ENCODE data around the gene ATP5PB.

Gene ATP5PB, protein sequence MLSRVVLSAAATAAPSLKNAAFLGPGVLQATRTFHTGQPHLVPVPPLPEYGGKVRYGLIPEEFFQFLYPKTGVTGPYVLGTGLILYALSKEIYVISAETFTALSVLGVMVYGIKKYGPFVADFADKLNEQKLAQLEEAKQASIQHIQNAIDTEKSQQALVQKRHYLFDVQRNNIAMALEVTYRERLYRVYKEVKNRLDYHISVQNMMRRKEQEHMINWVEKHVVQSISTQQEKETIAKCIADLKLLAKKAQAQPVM

DNA sequence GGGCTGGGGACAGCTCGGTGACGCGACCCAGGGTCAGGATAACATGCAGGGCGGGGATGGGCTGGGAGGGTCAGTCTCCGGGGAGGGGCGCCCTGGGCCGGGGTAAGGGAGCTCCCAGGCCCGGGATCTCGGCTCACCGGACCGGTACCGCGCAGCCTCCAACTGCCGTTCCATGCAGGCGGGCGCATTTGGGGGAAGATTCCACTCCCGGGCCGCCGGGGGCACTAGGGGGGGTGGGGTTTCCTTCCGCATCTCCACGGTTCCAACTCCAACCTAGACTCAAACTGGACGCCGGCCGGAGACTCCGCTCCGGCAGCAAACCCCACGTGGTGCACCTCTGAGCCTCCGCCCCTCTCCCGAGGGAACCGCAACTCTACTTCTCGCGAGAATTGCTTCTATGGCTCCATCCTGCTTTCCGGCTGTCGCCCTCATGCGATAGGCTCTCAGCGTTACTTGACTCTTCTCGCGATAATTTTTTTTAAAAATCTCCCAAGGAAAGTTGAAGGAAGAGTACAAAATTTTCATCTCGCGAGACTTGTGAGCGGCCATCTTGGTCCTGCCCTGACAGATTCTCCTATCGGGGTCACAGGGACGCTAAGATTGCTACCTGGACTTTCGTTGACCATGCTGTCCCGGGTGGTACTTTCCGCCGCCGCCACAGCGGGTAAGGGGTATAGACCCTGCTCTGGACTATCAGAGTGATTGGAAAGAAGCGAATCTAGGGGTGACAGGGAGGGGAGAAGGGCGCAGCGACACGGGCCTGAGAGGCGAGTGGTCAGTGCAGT is at the start of gene ATP5PB, which contains the start of gene WDR77:
ATP5PB (plus strand) TSS at position 547 of the 785 bp plus-strand sequence; CDS start at position 625, 78 bp downstream.
WDR77 (minus strand) TSS at position 339 of the 785 bp plus-strand sequence; CDS start at position 252, 87 bp downstream.
- peak; percentile 100 for DNase-seq (ENCODE audit: low spot score)

DNA sequence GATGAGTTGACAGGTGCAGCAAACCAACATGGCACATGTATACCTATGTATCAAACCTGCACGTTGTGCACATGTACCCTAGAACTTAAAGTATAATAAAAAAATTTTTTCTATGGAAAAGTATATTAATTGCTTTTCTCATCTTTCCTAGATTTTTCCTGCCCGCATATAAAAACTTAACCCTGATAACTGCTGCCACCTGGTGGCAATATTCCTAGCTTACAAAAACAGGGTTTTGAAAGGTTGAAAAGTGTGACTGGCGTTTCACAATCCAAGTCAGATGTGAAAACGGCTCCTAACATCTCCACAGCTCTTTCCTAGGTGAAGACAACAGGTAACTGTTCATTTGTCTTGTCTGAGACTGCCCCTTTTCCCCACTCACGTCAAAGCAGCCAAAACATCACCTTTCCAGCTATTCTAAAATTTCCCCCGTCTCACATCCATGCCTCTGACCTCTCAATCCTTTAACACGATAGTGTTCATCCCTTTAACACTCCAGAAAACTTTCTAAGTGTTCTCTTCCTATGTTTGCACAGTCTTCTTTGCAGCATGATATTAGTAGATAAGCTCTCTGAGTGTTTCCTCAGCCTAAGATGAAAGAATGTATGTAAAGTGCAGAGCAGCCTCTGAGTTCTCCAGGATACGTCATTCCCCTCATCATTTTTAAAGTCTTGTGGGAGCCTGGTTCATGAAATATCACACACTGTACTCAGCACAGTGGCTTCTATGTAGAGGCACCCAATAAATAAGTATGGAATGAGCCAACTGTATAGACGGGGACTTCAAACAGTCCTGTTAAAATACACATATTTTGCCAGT is 49.3 kb upstream of the ATP5PB start:
- DNase-seq (ENCODE audit: low spot score), result peak; percentile 49

DNA sequence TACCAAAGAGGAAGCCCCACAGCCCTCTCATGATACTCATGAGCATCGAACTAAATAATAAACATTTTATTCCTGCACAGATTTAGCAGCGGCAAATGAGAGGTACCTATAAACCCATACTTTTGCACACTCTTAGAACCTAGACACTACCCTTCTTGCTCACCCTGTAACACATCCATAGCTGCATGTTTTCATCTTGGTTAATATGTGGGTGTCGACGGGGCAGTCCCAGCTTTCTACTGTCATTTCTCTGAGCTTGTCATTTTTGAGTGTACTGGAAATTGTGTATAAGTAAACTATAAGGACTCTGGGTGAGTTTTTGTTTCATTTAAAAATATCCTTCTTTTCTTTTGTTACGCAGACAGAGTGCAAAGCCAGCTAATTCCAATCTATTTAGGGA is 47.2 kb upstream of the ATP5PB start:
- no peak for DNase-seq (ENCODE audit: low spot score)

DNA sequence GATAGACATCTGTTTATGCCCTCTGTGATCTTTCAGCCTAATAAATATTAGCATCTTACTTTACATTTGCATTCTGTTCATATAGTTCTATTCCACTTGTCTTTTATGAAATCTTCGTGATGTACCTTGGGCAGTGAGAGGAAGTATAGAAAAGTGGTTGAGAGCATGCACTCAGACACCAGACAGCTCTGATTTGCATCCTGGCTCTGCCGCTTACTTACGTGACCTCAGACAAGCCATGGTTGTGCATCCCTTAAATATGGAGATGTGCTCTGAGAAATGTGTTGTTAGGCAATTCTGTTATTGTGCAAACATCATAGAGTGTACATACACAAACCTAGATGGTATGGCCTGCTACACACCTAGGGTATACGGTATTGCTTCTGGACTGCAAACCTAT is 44.7 kb upstream of the ATP5PB start:
- DNase-seq (ENCODE audit: low spot score), result no peak

DNA sequence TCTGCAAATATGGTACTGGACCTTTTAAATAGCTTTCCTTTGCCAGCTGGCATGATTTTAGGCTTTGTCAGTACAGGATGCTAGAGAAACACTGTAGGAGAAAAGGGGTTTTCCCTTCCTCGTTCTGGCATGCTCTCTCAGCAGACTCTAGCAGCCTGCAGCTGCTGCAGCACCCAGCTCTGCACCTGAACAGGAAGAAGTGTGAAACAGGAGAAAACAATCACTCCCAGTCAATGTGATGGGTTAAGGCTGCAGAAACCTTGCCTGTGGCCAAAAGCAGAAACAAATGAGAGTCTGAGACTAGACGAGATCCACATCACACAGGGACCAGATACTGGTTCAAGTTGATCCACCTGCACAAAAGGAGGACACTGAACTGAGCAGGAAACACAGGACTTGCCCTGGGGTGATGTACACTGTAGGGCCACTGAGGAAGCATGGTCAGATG is 42.9 kb upstream of the ATP5PB start:
- no peak for DNase-seq (ENCODE audit: low spot score)

DNA sequence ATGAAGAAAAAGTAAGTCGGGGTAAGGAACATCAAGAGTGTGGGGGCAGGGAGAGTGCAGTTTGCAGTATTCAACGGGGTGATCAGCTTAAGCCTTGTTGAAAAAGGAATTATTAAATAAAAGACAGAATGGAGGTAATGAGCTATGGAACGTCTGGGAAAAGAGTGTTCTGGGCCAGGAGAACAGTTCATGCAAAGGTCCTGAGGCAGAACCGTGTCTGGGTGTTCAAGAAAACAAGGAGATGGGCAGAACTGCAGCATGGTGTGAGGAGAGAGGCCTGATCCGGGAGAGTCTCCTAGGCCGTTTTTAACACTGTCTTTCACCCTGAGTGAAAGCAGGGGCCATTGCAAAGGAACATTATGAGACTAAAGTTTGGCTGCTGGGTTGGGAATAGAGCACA is 42.0 kb upstream of the ATP5PB start:
- DNase-seq (ENCODE audit: low spot score), result no peak

DNA sequence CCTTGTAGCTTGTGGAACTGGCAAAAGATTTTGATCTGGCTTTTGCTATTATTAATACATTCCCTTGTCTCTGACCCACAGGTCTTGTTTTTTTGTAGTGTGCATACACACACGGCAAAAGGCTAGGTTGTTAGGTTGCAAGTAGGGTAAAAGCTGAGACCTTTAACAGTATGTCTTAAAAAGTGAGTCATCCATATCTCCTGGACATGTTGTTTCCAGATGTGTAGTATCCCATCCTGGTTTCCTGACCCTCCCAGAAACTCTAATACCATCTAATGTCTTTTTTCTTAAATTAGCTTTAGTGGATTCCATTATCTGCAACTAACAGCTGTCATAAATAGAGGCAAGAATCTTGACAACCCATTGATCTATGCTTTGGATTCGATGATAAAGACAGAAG is 36.4 kb upstream of the ATP5PB start:
- no peak for DNase-seq (ENCODE audit: low spot score)

DNA sequence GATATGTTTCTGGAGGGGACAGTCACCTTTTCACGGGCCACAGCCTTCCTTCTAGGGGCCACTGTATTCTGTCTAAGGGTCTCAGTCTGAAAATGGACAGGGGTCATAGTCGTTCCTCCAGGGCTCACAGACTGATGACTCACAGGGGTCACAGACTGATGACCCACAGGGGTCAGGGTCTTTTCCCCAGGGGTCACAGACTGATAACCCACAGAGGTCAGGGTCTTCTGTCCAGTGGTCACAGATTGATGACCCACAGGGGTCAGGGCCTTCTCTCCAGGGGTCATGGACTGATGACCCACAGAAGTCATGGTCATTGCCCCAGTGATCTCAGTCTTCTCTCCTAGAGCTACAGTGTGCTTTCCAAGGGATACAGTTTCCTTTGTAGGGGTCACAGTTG is 34.5 kb upstream of the ATP5PB start:
- DNase-seq (ENCODE audit: low spot score), result no peak

DNA sequence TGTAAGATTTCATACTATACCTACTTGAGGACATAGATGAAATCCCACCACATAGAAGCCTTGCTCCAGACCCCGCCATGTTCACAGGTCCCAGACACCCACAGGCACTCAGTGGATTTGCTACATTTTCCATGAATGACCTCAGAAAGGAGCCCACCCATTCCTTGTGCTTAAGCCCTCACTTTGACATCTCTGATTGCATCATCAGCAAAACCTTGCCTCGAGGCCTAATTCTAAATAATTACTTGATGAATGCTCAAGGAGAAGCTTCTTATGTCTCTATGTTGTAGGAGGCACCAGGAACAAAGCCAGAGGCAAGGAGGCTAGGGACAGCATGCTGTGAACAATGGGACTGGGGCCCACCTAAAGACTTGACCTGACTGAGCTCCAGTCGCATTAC is 33.8 kb upstream of the ATP5PB start:
- no peak for DNase-seq (ENCODE audit: low spot score)

DNA sequence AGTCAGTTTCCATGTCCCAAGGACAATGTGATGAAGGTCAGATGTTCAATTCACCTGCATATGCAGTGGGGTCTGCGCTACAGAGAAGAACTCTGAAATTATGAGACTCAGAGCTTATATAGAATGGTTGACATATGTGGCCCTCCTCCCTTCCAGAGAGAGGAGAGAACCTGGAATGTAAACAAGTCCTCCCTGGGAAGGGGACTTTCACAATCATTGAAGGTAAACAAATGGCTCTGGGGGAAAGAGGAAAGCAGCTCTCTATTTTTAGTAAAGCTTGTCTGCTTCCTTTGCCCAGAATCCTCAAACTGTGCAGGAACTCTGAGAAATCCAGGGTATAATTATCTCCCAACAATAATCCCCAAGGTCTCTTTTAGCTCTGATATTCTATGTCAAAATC is 31.5 kb upstream of the ATP5PB start:
- DNase-seq (ENCODE audit: low spot score), result no peak

DNA sequence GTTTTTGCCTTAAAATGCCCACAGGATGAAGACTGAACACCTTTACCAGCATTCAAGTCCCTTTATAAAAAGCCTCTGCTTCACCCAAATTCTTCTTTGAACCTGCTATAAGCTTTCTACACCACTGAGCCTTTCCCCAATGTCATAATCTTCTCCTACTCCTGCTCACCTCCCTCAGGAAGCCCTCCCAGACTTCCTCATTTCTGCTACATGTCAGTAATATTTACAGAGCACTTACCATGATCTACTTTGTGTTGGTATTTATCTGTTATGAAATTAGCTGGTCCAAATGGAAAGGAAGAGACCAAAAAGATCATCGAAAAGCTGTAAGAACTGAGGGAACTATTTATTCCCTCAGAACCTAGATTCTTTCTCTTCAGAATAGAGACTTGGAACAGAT is 30.2 kb upstream of the ATP5PB start:
- no peak for DNase-seq (ENCODE audit: low spot score)

DNA sequence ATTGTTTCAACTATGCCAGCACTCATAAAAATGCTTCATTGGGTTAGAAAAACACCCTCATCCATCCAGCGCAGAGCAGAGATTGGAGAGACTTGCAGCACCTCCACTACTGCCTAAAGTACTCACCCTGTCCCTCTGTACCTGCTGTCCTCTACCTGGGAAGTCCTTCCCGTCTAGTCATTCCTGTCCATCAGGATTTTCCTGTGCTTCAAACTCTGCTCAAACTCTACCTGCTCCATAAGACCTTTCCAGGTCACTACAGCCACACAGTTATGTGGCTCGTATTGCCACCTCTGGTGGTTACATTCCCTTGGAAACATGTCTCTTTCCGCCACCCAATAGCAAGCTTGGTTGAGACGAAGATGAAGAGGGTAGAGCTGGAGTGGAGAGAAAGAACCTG is 28.9 kb upstream of the ATP5PB start:
- DNase-seq (ENCODE audit: low spot score), result no peak

DNA sequence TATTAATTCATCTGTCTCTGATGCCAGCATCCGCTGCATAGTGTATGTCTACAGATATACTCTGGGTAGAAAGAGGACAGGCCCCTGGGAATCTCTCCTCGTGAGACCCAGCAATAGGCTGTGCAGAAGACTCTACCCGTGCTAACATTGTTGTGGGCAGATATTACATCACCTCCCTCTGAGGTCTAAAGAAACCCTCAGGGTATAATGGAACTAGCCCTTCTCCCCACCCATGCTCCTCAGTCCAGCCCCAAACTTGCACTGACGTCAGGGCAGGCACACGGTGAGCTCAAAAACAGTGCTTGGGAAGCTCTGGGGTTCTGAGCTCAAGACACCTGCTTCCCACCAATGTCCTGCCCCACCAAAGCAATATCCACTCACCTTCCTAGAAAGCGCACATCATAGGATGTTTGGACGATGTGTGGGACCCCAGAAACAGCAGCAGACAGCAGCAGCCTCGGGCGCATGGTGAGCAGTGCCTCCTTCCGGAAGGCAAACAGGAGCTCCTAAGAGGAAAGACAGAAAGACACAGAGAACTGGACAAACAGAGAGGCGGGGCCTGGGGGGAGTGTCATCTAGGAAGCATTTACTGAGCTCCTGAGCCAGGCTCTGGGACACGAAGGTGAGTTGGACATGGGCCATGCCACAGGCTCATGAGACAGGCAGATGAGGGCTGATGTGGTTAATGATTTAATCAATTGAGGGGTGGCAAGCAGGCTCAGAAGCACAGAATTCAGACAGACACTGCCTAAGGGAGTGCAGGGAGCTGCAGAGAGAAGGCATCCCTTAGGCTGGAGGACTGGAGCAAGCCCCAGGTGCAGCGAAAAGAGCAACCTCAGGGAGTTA is 26.5 kb upstream of the ATP5PB start:
- DNase-seq (ENCODE audit: low spot score), result no peak

DNA sequence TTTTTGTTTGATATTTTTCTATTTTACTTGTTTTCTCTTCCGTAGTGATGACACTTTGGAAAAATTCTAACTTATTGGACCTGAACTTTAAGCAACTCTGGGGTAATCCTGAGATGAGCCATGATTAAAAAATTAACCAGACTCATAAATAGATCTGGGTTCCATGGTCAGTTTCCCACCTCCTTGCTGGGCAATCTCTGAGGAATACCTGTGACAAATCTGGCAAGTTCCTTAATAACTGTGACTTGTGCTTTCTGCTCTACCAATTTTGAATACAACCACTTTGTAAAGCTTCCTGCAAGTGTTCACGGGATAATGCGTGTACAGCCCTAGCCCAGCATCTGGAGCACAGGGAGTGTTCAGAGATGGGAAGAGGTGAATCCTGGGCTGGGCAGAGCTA is 25.0 kb upstream of the ATP5PB start:
- no peak for DNase-seq (ENCODE audit: low spot score)

DNA sequence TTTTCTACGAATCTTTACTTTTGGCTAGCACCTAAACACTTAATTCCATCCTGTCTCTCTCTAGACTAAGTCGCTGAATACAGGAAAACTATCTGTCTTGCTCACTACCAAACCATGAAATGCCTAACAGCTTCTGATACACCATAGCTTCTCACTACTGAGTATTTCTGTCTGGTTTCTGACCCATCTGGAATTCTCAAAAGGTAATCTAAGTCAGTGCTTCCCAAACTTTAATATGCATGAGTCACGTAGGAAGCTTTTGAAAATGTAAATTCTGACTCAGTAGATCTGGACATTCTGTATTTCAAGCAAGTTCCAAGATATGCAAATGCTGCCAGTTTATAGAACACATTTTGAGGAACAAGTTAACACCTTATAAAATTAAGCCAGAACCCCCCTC is 12.5 kb upstream of the ATP5PB start:
- DNase-seq (ENCODE audit: low spot score), result no peak

DNA sequence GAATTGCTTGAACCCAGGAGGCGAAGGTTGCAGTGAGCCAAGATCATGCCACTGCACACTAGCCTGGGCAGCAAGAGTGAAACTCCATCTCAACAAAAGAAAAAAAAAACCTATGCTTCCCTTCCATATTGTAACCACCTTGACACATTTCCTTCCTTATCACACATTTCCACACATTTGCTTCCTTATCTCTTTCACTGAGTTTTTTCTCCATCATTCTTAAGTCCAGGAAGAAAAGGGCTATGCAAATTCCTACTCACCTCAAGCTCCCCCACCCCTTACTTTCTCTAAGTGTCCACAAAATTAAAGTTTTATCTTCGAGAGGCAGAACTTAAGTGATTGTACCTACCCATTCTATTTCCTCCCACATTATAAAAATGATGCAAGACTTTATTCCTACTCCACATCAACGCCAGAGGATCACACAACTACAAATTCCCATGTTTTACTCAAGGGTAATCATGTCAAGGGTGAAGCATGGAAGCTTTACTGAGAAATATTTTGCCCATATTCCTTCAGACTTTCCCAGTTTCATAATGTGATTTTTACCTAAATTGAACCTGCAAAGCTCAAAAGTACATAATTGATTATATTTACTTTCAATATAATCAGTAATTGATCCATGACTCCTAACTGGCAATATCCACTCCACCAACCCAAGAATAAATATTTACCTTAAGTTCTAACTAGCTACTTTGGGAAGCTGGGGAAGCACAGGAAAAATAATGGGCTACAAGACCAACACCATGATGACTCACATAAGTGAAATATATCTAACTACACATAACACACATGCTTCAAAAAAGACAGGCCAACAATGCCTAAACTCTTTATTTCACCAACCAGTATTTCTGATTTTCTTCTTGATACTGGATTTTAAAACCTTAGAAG is 9.6 kb upstream of the ATP5PB start:
- DNase-seq (ENCODE audit: low spot score), result no peak

DNA sequence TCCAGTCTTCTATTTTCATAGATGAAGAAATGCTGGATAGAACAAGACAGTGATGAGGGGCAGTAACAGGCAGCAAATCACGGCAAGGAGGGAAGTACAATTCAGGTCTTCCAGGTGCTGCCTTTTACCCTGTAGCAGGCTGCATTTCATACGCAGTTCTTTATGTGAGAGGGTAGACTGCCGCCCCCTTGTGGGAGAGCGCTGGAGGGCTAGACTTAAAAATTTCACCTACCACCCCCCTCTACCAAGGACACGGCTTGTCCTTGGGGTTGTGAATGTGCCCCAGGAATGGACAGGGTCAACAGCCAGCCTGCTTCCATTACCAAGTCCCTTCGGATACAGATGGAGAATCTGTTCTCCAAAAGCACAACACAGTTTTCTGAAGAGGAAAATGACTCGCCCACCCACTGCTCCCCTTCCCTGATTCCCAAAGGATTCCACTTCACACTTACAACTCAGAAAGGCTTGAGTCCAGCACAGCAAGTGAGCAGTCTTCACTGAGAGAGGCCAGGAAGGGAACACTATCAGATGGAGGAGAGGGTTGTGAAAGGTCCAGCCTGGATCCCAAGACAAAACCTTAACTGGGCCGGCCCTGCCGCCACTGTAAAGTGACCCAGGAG is 7.6 kb upstream of the ATP5PB start:
- DNase-seq (ENCODE audit: low spot score), result no peak

DNA sequence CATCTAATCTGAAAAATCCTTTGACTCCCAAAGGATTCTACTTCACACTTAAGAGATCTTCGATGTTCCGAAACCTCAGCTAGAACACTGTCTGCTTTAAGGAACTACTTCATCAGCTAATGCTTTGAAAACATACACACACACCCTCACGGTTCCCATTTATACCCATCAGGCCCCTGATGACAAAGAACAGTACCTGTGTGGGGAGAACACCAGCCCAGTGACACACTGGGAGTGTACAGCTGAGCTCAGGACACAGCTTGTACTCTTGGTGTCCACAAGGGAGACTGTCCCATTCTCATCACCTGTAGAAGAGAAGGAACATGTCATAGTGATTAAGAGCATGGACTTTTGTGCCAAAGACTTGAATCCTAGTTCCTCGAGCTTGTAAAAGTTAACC is 6.8 kb upstream of the ATP5PB start:
- DNase-seq (ENCODE audit: low spot score), result no peak

DNA sequence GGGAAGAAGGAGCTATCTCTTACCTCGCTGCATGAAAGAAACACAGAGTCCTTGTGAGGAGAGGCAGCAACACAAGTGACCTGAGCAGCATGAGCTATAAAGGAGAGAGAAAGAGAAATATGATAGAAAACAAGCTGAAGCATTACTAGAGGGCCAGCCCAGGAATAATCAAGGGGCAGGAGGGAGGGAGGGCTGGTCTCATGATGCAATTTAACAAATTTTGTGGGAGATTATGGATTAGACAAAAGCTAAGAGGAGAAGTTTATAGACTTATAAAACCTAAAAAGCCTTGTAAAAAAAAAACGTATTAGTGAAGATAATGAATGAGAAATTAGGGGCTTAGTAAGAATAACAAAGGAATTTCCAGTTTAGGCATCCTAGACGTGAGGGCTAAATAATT is 5.2 kb upstream of the ATP5PB start:
- no peak for DNase-seq (ENCODE audit: low spot score)

DNA sequence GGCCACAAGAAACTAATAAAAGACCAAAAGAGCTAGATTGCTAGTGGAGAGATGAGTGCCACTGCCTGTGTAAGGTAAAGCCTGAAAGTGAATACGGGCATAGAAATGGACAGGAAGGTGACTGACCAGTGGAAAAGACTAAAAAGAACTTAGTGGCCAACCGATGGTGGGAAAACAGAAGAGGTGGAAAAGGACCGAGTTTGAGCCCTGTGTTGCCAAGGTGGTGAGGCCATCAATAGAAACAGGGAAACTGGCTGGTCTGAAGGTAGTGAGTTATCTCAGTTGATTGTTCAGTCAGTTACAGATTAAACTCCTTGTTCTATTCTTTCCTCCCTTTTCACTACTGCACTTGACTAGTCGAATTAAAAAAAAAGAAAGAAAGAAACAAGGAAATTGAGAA is 2.7 kb upstream of the ATP5PB start:
- no peak for DNase-seq (ENCODE audit: low spot score)
